SK-N-SH (cell line): ENCODE measurements around the gene CIAO2B.

Source experiments
- CHD2 ChIP-seq: fragments of 150-350 bp; IDR thresholded peaks from 2 replicates; pipeline ENCODE4 v1.6.1; 2018; ENCODE audit warnings: low read length; ENCODE audit not compliant: partially characterized antibody
- EP300 ChIP-seq, 2 experiments: IDR thresholded peaks; 2 replicates each; pipeline versions ENCODE4 v1.4.0 to v1.6.1; 2012; ENCODE audit warnings: borderline replicate concordance in 1 of 2, low read depth in 1 of 2, low read length in 1 of 2
- FOXM1 ChIP-seq: IDR thresholded peaks from 2 replicates; pipeline ENCODE4 v1.4.0; 2012; ENCODE audit warnings: low read depth, mild to moderate bottlenecking
- MEF2A ChIP-seq: IDR thresholded peaks from 2 replicates; pipeline ENCODE4 v1.4.0; 2012; ENCODE audit warnings: low read depth, borderline replicate concordance
- MXI1 ChIP-seq: IDR thresholded peaks from 2 replicates; pipeline ENCODE4 v1.6.1; 2012; ENCODE audit warnings: mild to moderate bottlenecking, low read depth, low read length, improper control_type of control experiment
- NFIC ChIP-seq: IDR thresholded peaks from 2 replicates; pipeline ENCODE4 v1.4.0; 2012; ENCODE audit warnings: borderline replicate concordance
- POLR2AphosphoS5 ChIP-seq: IDR thresholded peaks from 2 replicates; pipeline ENCODE4 v1.6.1; 2012; ENCODE audit warnings: low read depth, low read length
- RFX5 ChIP-seq: IDR thresholded peaks from 2 replicates; pipeline ENCODE4 v1.6.1; 2012; ENCODE audit warnings: mild to moderate bottlenecking, improper control_type of control experiment, low read length
- SIN3A ChIP-seq: IDR thresholded peaks from 2 replicates; pipeline ENCODE4 v1.6.1; 2012; ENCODE audit warnings: low read depth, mild to moderate bottlenecking, low read length, moderate library complexity, borderline replicate concordance
- SMC3 ChIP-seq: IDR thresholded peaks from 2 replicates; pipeline ENCODE4 v1.6.1; 2012; ENCODE audit warnings: low read depth, low read length, improper control_type of control experiment
- YY1 ChIP-seq: IDR thresholded peaks from 2 replicates; pipeline ENCODE4 v1.4.0; 2012; ENCODE audit warnings: low read depth, mild to moderate bottlenecking
- TF ChIP-seq, protein P1 (sequence below): fragments of 200-600 bp; sonication (generic); IDR thresholded peaks from 2 replicates; pipeline ENCODE4 v1.6.1; 2017; ENCODE audit warnings: antibody characterized with exemption, mild to moderate bottlenecking, moderate library complexity
- TF ChIP-seq, protein P2 (sequence below): IDR thresholded peaks from 2 replicates; pipeline ENCODE4 v1.4.0; 2012; ENCODE audit warnings: low read depth, borderline replicate concordance

DNA sequence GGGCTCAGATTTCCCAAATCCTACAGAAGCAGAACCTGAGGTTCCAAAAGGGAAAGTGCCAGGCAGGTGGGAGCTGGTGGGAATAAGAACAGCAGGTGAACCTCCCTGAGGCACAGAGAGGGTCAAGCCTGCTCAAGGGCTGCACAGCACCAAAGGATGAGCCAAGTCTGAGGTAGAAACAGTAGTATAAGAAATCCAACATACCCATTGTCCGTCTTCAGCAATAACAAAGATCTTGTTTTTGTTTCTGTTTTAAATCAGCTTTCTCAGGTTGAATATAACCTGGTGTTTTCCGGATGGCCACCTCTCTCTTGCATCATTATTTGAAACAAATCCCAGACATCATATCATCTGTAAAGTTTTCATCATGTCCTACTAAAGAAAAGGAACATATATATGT lies 16.2 kb upstream of the CIAO2B start:
- TF ChIP-seq FOXM1 (no peak), YY1 (no peak), MEF2A (no peak), POLR2AphosphoS5 (no peak), CHD2 (no peak), NFIC (no peak), EP300 (IDR thresholded peaks at IDR 0.05; ENCODE audit: borderline replicate concordance in 1 of 2, low read depth in 1 of 2, low read length in 1 of 2) (no peak), RFX5 (no peak), MXI1 (no peak), SIN3A (no peak), SMC3 (no peak)
- TF ChIP-seq, protein P1, sequence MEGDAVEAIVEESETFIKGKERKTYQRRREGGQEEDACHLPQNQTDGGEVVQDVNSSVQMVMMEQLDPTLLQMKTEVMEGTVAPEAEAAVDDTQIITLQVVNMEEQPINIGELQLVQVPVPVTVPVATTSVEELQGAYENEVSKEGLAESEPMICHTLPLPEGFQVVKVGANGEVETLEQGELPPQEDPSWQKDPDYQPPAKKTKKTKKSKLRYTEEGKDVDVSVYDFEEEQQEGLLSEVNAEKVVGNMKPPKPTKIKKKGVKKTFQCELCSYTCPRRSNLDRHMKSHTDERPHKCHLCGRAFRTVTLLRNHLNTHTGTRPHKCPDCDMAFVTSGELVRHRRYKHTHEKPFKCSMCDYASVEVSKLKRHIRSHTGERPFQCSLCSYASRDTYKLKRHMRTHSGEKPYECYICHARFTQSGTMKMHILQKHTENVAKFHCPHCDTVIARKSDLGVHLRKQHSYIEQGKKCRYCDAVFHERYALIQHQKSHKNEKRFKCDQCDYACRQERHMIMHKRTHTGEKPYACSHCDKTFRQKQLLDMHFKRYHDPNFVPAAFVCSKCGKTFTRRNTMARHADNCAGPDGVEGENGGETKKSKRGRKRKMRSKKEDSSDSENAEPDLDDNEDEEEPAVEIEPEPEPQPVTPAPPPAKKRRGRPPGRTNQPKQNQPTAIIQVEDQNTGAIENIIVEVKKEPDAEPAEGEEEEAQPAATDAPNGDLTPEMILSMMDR = no peak
- TF ChIP-seq, protein P2, sequence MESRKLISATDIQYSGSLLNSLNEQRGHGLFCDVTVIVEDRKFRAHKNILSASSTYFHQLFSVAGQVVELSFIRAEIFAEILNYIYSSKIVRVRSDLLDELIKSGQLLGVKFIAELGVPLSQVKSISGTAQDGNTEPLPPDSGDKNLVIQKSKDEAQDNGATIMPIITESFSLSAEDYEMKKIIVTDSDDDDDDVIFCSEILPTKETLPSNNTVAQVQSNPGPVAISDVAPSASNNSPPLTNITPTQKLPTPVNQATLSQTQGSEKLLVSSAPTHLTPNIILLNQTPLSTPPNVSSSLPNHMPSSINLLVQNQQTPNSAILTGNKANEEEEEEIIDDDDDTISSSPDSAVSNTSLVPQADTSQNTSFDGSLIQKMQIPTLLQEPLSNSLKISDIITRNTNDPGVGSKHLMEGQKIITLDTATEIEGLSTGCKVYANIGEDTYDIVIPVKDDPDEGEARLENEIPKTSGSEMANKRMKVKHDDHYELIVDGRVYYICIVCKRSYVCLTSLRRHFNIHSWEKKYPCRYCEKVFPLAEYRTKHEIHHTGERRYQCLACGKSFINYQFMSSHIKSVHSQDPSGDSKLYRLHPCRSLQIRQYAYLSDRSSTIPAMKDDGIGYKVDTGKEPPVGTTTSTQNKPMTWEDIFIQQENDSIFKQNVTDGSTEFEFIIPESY = no peak
